SU-DHL-6 (cell line): ENCODE data around the gene DROSHA.
"Not testable (repeated sequence)": the region's sequence is repeated elsewhere in the genome, so short reads cannot be mapped to it uniquely, and the experiment has no call there.

Source experiments
- H2AFZ ChIP-seq: fragments of 200-600 bp; sonication (generic); 2 replicates; pipeline ENCODE4 v1.6.1; 2014; ENCODE audit warnings: low read depth, mild to moderate bottlenecking, moderate library complexity, mixed read lengths, antibody characterized with exemption, low read length; ENCODE audit not compliant: severe bottlenecking
- H3F3A ChIP-seq: fragments of 200-600 bp; shearing (Covaris generic); 2 replicates; pipeline ENCODE4 v1.6.0; 2016; ENCODE audit warnings: antibody characterized with exemption, mild to moderate bottlenecking; ENCODE audit not compliant: insufficient read depth
- H3K27ac ChIP-seq: fragments of 200-600 bp; sonication (generic); 2 replicates; pipeline ENCODE4 v1.5.1; 2016; ENCODE audit warnings: low read depth, mild to moderate bottlenecking, low read length, moderate library complexity, mixed read lengths
- H3K27me3 ChIP-seq: fragments of 200-600 bp; sonication (generic), shearing (Covaris generic); 2 replicates; pipeline ENCODE4 v1.6.0; 2014; ENCODE audit warnings: mild to moderate bottlenecking, low read length
- H3K36me3 ChIP-seq: fragments of 200-600 bp; sonication (generic); 2 replicates; pipeline ENCODE4 v1.6.1; 2014; ENCODE audit warnings: mild to moderate bottlenecking, low read length, mixed read lengths
- H3K4me2 ChIP-seq: fragments of 300-600, 200-600 bp; shearing (Covaris generic), sonication (generic); 2 replicates; pipeline ENCODE4 v1.6.0; 2014; ENCODE audit warnings: low read length, low read depth, mild to moderate bottlenecking; ENCODE audit not compliant: poor library complexity, severe bottlenecking
- H3K4me3 ChIP-seq: fragments of 200-600 bp; sonication (generic); 2 replicates; pipeline ENCODE4 v1.5.1; 2014; ENCODE audit warnings: antibody characterized with exemption, low read length, mild to moderate bottlenecking, mixed read lengths; ENCODE audit not compliant: insufficient read depth, poor library complexity, severe bottlenecking
- H3K79me2 ChIP-seq: fragments of 200-600 bp; sonication (generic); 2 replicates; pipeline ENCODE4 v1.6.1; 2014; ENCODE audit warnings: mild to moderate bottlenecking, low read length, moderate library complexity; ENCODE audit not compliant: insufficient read depth
- H3K9ac ChIP-seq: fragments of 200-600 bp; sonication (generic); 2 replicates; pipeline ENCODE4 v1.7.0; 2014; ENCODE audit warnings: mild to moderate bottlenecking, low read length
- H3K9me2 ChIP-seq: fragments of 200-600 bp; sonication (generic); replicated peaks from 2 replicates; pipeline ENCODE4 v1.6.1; 2014; ENCODE audit warnings: low read length; ENCODE audit not compliant: insufficient read depth
- H3K9me3 ChIP-seq: fragments of 200-600 bp; sonication (generic); 2 replicates; pipeline ENCODE4 v1.6.1; 2014; ENCODE audit warnings: low read length, mixed read lengths; ENCODE audit not compliant: insufficient read depth
- H4K20me1 ChIP-seq: fragments of 200-600 bp; sonication (generic); 2 replicates; pipeline ENCODE4 v1.6.1; 2014; ENCODE audit warnings: low read depth, mild to moderate bottlenecking, antibody characterized with exemption, low read length, moderate library complexity, mixed read lengths
- EZH2phosphoT487 ChIP-seq: fragments of 200-600 bp; sonication (generic), shearing (Covaris generic); conservative IDR thresholded peaks from 2 replicates; pipeline ENCODE4 v1.6.1; 2018; ENCODE audit warnings: mild to moderate bottlenecking, antibody characterized with exemption, low read length, moderate library complexity, mixed read lengths
- TF ChIP-seq, protein P1 (sequence below): fragments of 200-600 bp; sonication (generic); IDR thresholded peaks from one replicate; pipeline ENCODE4 v1.5.1; 2017; ENCODE audit warnings: antibody characterized with exemption, mild to moderate bottlenecking, low read length, moderate library complexity; ENCODE audit not compliant: insufficient read depth, poor library complexity, severe bottlenecking

DROSHA gene

DNA sequence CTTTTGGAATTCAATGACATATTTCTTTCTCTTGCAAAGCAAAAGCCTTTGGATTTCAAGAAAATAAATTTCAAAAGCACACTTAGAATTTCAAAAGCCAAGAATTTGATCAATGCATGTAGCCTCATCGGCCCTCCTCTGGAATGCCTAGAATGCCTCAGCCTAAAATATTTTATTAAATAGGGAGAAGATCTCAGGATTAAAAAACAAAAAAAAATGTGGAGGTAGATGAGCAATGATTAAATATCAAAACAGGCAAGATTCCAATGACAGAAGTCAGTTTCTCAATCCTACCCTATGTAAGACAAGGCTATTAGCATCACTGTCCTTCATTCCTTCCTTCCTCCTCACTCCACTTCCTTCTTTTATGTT lies 169.4 kb downstream of the DROSHA start:
- H3K9me3 ChIP-seq, result no peaks in the 10 kb centered on the region; the same call in 1 of the 2 replicates
- H4K20me1 ChIP-seq, result no peaks in the 10 kb centered on the region
- no peak for TF ChIP-seq EZH2phosphoT487
- H3K4me2 ChIP-seq, result no peak overlapping the region
- no peak overlapping the region for H3K9ac ChIP-seq
- H3K27me3 ChIP-seq, result no peaks in the 10 kb centered on the region
- no peaks in the 10 kb centered on the region for H3F3A ChIP-seq
- no peak overlapping the region for H2AFZ ChIP-seq
- H3K4me3 ChIP-seq, result no peak overlapping the region
- H3K9me2 ChIP-seq, result no peaks in the 10 kb centered on the region
- H3K27ac ChIP-seq, result no peak overlapping the region
- no peaks in the 10 kb centered on the region for H3K36me3 ChIP-seq
- no peaks in the 10 kb centered on the region for H3K79me2 ChIP-seq

DNA sequence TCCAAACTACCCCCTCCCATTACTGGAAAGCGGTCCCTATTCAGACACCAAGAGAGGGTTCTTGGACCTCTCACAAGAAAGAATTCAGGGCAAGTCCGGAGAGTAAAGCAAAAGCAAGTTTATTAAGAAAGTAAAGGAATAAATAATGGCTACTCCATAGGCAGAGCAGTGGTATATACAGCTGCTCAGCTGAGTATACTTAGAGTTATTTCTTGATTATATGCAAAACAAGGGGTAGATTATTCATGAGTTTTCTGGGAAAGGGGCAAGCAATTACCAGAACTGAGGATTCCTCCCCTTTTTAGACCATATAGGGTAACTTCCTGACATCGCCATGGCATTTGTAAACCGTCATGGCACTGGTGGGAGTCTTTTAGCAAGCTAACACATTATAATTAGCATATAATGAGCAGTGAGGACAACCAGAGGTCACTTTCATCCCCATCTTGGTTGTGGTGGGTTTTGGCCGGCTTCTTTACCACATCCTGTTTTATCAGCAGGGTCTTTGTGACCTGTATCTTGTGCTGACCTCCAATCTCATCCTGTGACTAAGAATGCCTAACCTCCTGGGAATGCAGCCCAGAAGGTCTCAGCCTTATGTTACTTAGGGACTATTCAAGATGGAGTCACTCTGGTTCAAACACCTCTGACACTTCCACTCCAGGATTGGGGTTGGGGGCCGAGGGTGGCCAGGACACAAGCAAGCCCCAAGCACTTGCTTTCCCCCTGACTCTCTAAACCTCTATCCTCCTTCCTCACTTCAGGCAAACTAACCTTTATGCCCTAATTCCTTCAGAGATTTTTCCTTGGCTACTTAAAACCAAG lies 170.0 kb downstream of the DROSHA start:
- H3K27ac ChIP-seq, result not testable (repeated sequence)

GRCh38 chr5:31361234-31361633 lies 170.7 kb downstream of the DROSHA start:
- H4K20me1 ChIP-seq, result no peaks in the 10 kb centered on the region
- H3K27me3 ChIP-seq, result no peaks in the 10 kb centered on the region
- H3F3A ChIP-seq, result no peaks in the 10 kb centered on the region
- no peak overlapping the region for H3K4me3 ChIP-seq
- no peaks in the 10 kb centered on the region for H3K79me2 ChIP-seq
- no peaks in the 10 kb centered on the region for H3K9me2 ChIP-seq
- H3K4me2 ChIP-seq, result no peak overlapping the region
- no peak for TF ChIP-seq EZH2phosphoT487
- TF ChIP-seq, protein P1, sequence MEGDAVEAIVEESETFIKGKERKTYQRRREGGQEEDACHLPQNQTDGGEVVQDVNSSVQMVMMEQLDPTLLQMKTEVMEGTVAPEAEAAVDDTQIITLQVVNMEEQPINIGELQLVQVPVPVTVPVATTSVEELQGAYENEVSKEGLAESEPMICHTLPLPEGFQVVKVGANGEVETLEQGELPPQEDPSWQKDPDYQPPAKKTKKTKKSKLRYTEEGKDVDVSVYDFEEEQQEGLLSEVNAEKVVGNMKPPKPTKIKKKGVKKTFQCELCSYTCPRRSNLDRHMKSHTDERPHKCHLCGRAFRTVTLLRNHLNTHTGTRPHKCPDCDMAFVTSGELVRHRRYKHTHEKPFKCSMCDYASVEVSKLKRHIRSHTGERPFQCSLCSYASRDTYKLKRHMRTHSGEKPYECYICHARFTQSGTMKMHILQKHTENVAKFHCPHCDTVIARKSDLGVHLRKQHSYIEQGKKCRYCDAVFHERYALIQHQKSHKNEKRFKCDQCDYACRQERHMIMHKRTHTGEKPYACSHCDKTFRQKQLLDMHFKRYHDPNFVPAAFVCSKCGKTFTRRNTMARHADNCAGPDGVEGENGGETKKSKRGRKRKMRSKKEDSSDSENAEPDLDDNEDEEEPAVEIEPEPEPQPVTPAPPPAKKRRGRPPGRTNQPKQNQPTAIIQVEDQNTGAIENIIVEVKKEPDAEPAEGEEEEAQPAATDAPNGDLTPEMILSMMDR, result no peak
- H3K27ac ChIP-seq, result no peak overlapping the region
- no peaks in the 10 kb centered on the region; the same call in 1 of the 2 replicates for H3K9me3 ChIP-seq
- no peaks in the 10 kb centered on the region for H3K36me3 ChIP-seq
- no peak overlapping the region for H3K9ac ChIP-seq
- H2AFZ ChIP-seq, result no peak overlapping the region

More for the DNA sequence above, 170.0 kb downstream of the DROSHA start:
- H2AFZ ChIP-seq, H4K20me1 ChIP-seq, H3K9me2 ChIP-seq, H3K4me2 ChIP-seq, H3F3A ChIP-seq, H3K27me3 ChIP-seq, H3K36me3 ChIP-seq, H3K9ac ChIP-seq, H3K4me3 ChIP-seq, H3K9me3 ChIP-seq, H3K79me2 ChIP-seq: not testable (repeated sequence)

- Histone ChIP-seq H4K20me1 (no peaks in the 10 kb centered on the region), H2AFZ (no peak overlapping the region)
- TF ChIP-seq, protein P1, result no peak
- no peak for TF ChIP-seq EZH2phosphoT487
Observed at GRCh38 chr5:31359839-31360238, 172.1 kb downstream of the DROSHA start.

More at GRCh38 chr5:31359839-31360238, 172.1 kb downstream of the DROSHA start:
- H3K4me2 ChIP-seq, result no peak overlapping the region
- no peak overlapping the region for H3K4me3 ChIP-seq
- no peaks in the 10 kb centered on the region for H3K27me3 ChIP-seq
- no peaks in the 10 kb centered on the region for H3F3A ChIP-seq
- H3K9me3 ChIP-seq, result no peaks in the 10 kb centered on the region; the same call in 1 of the 2 replicates
- no peak overlapping the region for H3K9ac ChIP-seq
- H3K79me2 ChIP-seq, result no peaks in the 10 kb centered on the region
- H3K9me2 ChIP-seq, result no peaks in the 10 kb centered on the region
- H3K36me3 ChIP-seq, result no peaks in the 10 kb centered on the region
- no peak overlapping the region for H3K27ac ChIP-seq
